ENCODE results near the gene CSNK2B. TPM values are rescaled to one million over a fixed set of nuclear protein-coding genes. Genes with fewer than 3 reads are reported as not detected.
A peak's percentile ranks its signal among the peaks of the same experiment; 100 is the strongest.

The CSNK2B gene
- total RNA-seq, 2 donors from 2014 or later, result 98.2 to 100 TPM

DNA sequence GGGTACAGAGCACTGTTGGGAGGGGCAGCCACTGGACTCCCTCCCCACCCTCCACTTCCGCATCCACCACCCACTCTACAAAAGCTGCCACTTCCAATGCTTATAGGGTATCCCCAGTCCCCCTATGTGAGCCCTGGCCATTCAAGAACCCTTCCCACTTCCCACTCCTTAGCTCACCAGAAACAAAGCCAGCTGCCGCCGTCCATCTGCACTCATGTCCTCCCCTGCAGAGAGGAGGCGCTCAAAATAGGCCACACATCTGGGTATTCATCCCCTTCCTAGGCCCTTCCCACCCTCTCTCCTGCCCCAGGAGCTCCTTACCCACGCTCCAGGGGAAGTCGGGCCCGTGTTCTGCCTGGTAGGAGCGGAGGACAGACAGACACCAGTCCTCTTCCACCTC lies 21.4 kb downstream of the CSNK2B start:
- H3K4me1 ChIP-seq, result peaks cover 10% of the 10 kb centered on the region
- H3K9me3 ChIP-seq, result no peaks in the 10 kb centered on the region
- H3K27ac ChIP-seq, result no peak overlapping the region
- peaks cover 0 to 15% of the 10 kb centered on the region in 2 donors for H3K36me3 ChIP-seq (replicated peaks in 1 of 2; ENCODE audit: insufficient read depth in 1 of 2, low read depth in 2 of 2)
- no peak for DNase-seq
- no peak for ATAC-seq
- no peak overlapping the region for H3K4me3 ChIP-seq
- WGBS, 2 donors, result 81 to 95% methylated on average over 8 of the region's 8 CpGs
- no peaks in the 10 kb centered on the region for H3K27me3 ChIP-seq
- intact Hi-C loops (cut with DNase I), result no loop called here
- TF ChIP-seq, protein P1, sequence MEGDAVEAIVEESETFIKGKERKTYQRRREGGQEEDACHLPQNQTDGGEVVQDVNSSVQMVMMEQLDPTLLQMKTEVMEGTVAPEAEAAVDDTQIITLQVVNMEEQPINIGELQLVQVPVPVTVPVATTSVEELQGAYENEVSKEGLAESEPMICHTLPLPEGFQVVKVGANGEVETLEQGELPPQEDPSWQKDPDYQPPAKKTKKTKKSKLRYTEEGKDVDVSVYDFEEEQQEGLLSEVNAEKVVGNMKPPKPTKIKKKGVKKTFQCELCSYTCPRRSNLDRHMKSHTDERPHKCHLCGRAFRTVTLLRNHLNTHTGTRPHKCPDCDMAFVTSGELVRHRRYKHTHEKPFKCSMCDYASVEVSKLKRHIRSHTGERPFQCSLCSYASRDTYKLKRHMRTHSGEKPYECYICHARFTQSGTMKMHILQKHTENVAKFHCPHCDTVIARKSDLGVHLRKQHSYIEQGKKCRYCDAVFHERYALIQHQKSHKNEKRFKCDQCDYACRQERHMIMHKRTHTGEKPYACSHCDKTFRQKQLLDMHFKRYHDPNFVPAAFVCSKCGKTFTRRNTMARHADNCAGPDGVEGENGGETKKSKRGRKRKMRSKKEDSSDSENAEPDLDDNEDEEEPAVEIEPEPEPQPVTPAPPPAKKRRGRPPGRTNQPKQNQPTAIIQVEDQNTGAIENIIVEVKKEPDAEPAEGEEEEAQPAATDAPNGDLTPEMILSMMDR (IDR thresholded peaks at IDR 0.05), result no peak
- TF ChIP-seq POLR2A (IDR thresholded peaks at IDR 0.05), result no peak

DNA sequence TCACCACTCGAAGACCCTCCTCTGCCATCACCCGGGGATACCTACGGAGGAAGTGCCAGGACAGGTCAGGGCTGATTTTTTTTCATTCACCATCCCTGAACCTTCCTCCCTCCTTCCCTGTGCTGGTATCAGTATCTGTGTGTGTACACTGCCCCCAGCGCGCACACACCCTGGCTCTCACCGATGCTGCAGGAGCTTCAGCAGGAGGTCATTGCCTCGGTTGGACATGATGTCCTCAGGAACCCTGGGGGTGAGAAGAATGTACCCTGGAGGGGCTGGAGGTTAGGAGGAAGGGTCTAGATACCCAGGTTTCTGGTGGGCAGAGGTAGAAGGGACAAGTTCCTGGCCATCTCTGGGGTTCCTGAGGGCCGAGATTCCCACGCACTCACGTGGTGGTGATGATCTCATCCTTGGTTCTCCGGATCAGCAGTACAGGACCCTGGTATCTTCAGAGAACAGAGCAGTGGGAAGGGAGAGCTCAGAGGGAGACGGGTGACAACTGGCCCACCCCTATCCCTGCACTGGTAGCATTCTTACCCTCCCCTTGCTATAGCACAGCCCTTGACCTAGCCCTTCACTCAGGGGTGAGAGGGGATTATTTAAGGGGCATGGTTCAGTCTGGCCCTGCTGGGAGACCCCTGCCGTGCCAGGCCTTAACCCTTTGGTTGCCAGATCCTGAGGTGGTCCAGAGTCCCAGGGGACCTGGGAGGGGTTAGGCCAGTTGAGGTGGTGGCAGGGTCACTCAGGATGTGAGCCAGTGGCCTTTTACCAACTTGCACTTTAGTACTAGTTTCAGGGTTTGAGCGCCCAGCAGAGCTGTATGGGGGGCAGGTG lies 22.2 kb downstream of the CSNK2B start:
- no peaks in the 10 kb centered on the region for H3K27me3 ChIP-seq
- H3K27ac ChIP-seq, result no peak overlapping the region
- no peak overlapping the region for H3K4me3 ChIP-seq
- 76 to 80% methylated on average over 13 to 14 of the region's 14 CpGs for WGBS, 2 donors
- ATAC-seq (no peak), DNase-seq (no peak)
- H3K36me3 ChIP-seq (replicated peaks in 1 of 2; ENCODE audit: insufficient read depth in 1 of 2, low read depth in 2 of 2), result peaks cover 0 to 15% of the 10 kb centered on the region in 2 donors
- no peaks in the 10 kb centered on the region for H3K9me3 ChIP-seq
- intact Hi-C loops (cut with DNase I), result no loop called here
- TF ChIP-seq, protein P1 (IDR thresholded peaks at IDR 0.05), result no peak
- TF ChIP-seq POLR2A (IDR thresholded peaks at IDR 0.05), result no peak
- peaks cover 3% of the 10 kb centered on the region for H3K4me1 ChIP-seq

DNA sequence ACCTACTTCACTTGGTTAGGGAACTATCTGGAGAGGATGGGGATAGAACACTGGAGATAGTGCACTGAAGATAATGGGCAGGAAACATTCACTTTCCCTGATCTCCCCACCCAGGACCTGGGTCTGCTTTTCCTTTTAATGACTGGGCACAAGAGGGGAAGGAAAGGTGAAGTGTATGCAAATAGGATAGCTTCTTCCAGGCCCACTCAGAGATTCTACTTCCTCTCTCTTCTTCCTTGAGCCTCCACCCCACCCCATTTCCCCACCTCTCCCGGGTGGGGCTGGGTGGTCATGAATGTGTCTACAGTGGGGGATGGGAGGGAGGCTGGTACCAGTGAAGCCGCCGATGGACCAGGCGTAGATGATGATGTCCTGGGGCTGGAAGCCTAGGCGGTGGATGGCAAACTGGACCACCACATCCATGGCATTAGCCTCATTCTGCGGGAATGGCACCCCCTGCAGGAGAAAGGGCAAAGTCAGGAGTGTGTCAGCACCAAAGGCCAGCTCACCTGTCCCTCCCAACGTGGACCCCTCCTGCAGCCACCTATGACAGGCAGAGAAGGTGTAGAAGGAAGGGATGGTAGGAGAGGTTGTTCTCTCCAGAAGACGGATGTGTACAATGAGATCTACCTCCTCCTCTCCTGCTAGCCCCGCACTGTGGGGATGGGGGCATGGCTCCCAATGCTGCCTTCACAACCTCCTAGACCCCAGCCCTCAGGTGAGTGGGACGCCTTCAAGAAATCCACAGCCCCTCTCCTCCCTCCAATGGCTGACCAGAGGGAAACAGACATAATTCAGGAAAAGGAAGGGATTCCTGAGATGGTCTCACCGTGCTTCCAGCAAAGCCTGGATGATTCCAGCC lies 23.6 kb downstream of the CSNK2B start:
- DNase-seq (no peak), ATAC-seq (no peak)
- H3K27ac ChIP-seq, result no peak overlapping the region
- WGBS, 2 donors, result 81 to 82% methylated on average over 10 to 11 of the region's 11 CpGs
- no peaks in the 10 kb centered on the region for H3K27me3 ChIP-seq
- H3K4me3 ChIP-seq, result no peak overlapping the region
- no peak for TF ChIP-seq POLR2A (IDR thresholded peaks at IDR 0.05)
- TF ChIP-seq, protein P1 (IDR thresholded peaks at IDR 0.05), result peak in 1 of 7 experiments; percentile 21
- H3K9me3 ChIP-seq, result no peaks in the 10 kb centered on the region
- peaks cover 0 to 15% of the 10 kb centered on the region in 2 donors for H3K36me3 ChIP-seq (replicated peaks in 1 of 2; ENCODE audit: insufficient read depth in 1 of 2, low read depth in 2 of 2)
- intact Hi-C loops (cut with DNase I), result no loop called here
- H3K4me1 ChIP-seq, result no peaks in the 10 kb centered on the region

DNA sequence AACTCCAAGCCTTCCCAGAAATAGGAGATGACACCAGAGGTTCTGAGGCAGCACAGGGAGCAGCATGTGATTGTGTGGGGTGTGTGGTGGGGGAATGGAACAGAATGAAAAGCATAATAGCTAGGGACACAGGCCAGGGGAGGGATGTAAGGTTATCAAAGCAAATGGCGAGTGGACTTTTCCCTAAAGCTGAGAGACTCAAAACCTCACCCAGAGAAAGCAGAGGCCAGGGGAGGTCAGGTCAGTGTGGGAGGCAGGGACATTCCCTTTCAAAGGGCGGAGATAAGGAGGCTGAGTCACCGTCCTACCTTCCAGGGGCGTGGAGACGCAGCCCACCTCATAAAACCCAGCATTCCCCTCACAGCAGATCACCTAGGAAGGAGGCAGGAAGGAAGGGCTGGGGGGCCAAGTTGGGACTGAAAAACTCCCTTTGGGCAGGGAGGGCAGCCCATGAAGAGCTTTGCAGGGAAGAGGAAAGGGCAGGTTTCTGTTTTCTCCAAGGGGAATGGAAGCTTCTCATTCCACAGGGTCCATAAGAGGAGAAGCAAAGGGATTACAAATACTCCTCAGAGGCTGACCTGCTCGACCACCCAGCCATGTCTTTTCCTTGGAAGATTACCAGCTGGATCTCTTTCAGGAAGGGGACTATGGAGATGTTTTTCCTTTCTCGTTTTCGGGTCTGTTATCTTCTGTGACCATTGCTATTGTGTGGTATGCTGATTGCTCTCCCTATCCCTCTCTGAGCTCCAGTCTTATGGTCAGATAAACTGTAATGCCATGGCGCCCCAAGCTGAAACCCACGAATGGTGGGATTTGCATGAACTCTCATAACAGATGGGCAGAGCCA lies 24.6 kb downstream of the CSNK2B start:
- H3K27ac ChIP-seq, result no peak overlapping the region
- H3K4me3 ChIP-seq, result no peak overlapping the region
- no peaks in the 10 kb centered on the region for H3K9me3 ChIP-seq
- H3K27me3 ChIP-seq, result no peaks in the 10 kb centered on the region
- 73 to 76% methylated on average over 10 of the region's 10 CpGs for WGBS, 2 donors
- intact Hi-C loops (cut with DNase I), result no loop called here
- H3K4me1 ChIP-seq, result no peaks in the 10 kb centered on the region
- H3K36me3 ChIP-seq (replicated peaks in 1 of 2; ENCODE audit: insufficient read depth in 1 of 2, low read depth in 2 of 2), result peaks cover 0 to 15% of the 10 kb centered on the region in 2 donors
- DNase-seq (no peak), ATAC-seq (no peak)
- TF ChIP-seq, protein P1 (IDR thresholded peaks at IDR 0.05), result no peak
- no peak for TF ChIP-seq POLR2A (IDR thresholded peaks at IDR 0.05)

Measured in body of pancreas (tissue), 4 donors.